Panc1 (cell line): ENCODE data around the gene CUEDC1.

Experiments used
- POLR2AphosphoS5 ChIP-seq: IDR thresholded peaks from 2 replicates; pipeline ENCODE4 v1.6.1; 2012; ENCODE audit warnings: mild to moderate bottlenecking, low read depth, low read length, moderate library complexity
- SIN3A ChIP-seq: IDR thresholded peaks from 2 replicates; pipeline ENCODE4 v1.6.1; 2012; ENCODE audit warnings: low read depth, mild to moderate bottlenecking, low read length, moderate library complexity, borderline replicate concordance; ENCODE audit not compliant: insufficient read depth
- TF ChIP-seq, protein P1 (sequence below): fragments of 450-650 bp; IDR thresholded peaks from 2 replicates; pipeline ENCODE4 v1.5.1; 2017; ENCODE audit warnings: mild to moderate bottlenecking
- TF ChIP-seq, protein P2 (sequence below), 2 experiments: IDR thresholded peaks; 2 replicates each; pipeline ENCODE4 v1.6.1; 2011 to 2012; ENCODE audit warnings: low read depth in 2 of 2, control low read depth in 1 of 2, low read length in 1 of 2, mild to moderate bottlenecking in 1 of 2, moderate library complexity in 1 of 2; ENCODE audit not compliant: insufficient read depth in 1 of 2

DNA sequence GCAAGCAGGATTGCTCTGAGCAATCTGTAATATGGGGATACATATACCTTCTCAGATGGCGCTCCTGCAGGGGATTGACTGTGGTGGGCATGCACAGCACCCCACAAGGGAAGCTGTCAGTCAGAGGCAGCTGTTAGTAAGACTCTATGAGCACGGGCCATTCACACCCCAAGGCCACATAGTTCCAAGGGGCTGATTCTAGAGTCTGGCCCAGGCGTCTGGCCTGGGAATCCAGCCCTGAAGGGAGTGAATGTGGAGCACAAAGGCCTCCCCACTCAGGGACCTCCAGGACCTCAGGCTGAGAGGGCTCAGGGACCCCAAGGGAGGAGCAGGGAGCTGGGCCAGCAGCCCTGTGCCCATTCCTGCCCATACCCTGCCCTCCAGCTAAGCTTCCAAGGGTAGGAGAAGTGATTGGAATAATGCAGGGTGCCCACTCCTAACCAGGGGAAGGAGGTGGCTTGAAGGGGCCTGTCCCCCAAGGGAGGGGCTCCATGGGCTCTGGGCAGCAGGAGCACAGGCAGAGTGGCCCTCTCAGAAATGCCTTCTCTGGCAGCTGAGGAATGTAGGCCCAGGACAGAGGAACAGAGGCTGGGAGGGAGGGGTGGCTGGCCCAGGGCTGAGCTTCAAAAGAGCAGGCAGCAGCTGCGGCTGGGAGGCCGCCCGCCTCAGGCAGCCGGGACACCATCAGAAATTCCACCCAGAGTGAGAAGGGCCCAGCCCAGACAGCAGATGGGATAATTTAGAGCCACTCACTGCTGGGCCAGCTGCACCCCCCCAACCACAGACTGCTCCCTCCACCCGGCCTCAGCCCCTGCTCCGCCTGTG, 56.5 kb downstream of the CUEDC1 start:
- TF ChIP-seq SIN3A, result no peak
- TF ChIP-seq, protein P1, sequence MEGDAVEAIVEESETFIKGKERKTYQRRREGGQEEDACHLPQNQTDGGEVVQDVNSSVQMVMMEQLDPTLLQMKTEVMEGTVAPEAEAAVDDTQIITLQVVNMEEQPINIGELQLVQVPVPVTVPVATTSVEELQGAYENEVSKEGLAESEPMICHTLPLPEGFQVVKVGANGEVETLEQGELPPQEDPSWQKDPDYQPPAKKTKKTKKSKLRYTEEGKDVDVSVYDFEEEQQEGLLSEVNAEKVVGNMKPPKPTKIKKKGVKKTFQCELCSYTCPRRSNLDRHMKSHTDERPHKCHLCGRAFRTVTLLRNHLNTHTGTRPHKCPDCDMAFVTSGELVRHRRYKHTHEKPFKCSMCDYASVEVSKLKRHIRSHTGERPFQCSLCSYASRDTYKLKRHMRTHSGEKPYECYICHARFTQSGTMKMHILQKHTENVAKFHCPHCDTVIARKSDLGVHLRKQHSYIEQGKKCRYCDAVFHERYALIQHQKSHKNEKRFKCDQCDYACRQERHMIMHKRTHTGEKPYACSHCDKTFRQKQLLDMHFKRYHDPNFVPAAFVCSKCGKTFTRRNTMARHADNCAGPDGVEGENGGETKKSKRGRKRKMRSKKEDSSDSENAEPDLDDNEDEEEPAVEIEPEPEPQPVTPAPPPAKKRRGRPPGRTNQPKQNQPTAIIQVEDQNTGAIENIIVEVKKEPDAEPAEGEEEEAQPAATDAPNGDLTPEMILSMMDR, result no peak
- no peak for TF ChIP-seq POLR2AphosphoS5
- TF ChIP-seq, protein P2, sequence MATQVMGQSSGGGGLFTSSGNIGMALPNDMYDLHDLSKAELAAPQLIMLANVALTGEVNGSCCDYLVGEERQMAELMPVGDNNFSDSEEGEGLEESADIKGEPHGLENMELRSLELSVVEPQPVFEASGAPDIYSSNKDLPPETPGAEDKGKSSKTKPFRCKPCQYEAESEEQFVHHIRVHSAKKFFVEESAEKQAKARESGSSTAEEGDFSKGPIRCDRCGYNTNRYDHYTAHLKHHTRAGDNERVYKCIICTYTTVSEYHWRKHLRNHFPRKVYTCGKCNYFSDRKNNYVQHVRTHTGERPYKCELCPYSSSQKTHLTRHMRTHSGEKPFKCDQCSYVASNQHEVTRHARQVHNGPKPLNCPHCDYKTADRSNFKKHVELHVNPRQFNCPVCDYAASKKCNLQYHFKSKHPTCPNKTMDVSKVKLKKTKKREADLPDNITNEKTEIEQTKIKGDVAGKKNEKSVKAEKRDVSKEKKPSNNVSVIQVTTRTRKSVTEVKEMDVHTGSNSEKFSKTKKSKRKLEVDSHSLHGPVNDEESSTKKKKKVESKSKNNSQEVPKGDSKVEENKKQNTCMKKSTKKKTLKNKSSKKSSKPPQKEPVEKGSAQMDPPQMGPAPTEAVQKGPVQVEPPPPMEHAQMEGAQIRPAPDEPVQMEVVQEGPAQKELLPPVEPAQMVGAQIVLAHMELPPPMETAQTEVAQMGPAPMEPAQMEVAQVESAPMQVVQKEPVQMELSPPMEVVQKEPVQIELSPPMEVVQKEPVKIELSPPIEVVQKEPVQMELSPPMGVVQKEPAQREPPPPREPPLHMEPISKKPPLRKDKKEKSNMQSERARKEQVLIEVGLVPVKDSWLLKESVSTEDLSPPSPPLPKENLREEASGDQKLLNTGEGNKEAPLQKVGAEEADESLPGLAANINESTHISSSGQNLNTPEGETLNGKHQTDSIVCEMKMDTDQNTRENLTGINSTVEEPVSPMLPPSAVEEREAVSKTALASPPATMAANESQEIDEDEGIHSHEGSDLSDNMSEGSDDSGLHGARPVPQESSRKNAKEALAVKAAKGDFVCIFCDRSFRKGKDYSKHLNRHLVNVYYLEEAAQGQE (IDR thresholded peaks at IDR 0.05; ENCODE audit: insufficient read depth in 1 of 2, low read depth in 2 of 2, low read length in 1 of 2), result no peak
